Upper lobe of left lung (tissue), 6 donors: Measurements from ENCODE around the gene ELL2. TPM values are rescaled to one million over a fixed set of nuclear protein-coding genes. Genes with fewer than 3 reads are reported as not detected.

Experiments used
- ATAC-seq, 2 donors: fragments of 200-7000 bp; cut with Tn5 transposase; one replicate each; pipeline ENCODE4 v1.9.1; 2022; ENCODE audit warnings: mild to moderate bottlenecking in 2 of 2, moderate library complexity in 2 of 2; ENCODE audit not compliant: low FRiP score in 2 of 2
- DNase-seq, 2 donors: peaks; one replicate each; pipeline ENCODE4 v3.0.0-alpha.2; 2019 to 2020
- H3K27ac ChIP-seq, 4 donors: fragments of 200-600 bp; sonication (generic); one replicate each; pipeline ENCODE4 v1.5.1; 2016 to 2019
- H3K27me3 ChIP-seq, 4 donors: fragments of 200-600 bp; sonication (generic); one replicate each; pipeline ENCODE4 v1.5.1; 2017 to 2019
- H3K36me3 ChIP-seq, 4 donors: fragments of 200-600 bp; sonication (generic); one replicate each; pipeline ENCODE4 v1.5.1; 2016 to 2019
- H3K4me1 ChIP-seq, 4 donors: fragments of 200-600 bp; sonication (generic); one replicate each; pipeline ENCODE4 v1.5.1; 2018 to 2019
- H3K4me3 ChIP-seq, 4 donors: fragments of 200-600 bp; sonication (generic); one replicate each; pipeline ENCODE4 v1.5.1; 2017 to 2019; ENCODE audit warnings: mild to moderate bottlenecking in 2 of 4, moderate library complexity in 1 of 4
- H3K9me3 ChIP-seq, 4 donors: fragments of 200-600 bp; sonication (generic); one replicate each; pipeline ENCODE4 v1.5.1; 2018 to 2019
- EP300 ChIP-seq, 4 donors: sonication (generic); formaldehyde crosslinking; IDR thresholded peaks; one replicate each; pipeline ENCODE4 v1.5.1; 2017; ENCODE audit warnings: antibody characterized with exemption in 4 of 4, control low read depth in 2 of 4
- POLR2A ChIP-seq, 4 donors: fragments of 450-650 bp; IDR thresholded peaks; one replicate each; pipeline ENCODE4 v1.5.1; 2016 to 2017; ENCODE audit warnings: antibody characterized with exemption in 4 of 4, mild to moderate bottlenecking in 2 of 4
- POLR2AphosphoS5 ChIP-seq, 2 donors: sonication (generic); formaldehyde crosslinking; IDR thresholded peaks; one replicate each; pipeline ENCODE4 v1.5.1; 2017; ENCODE audit warnings: antibody characterized with exemption in 2 of 2
- WGBS, 2 donors: methylation state at CpG; one replicate each; pipeline ENCODE4 v1.1.5; 2017 to 2018; 5-methylcytosine and 5-hydroxymethylcytosine counted together
- total RNA-seq, 6 donors: library from RNA; depleted of rRNA in 4 of 6; stranded (reverse); fragments of >200 nt in 4 of 6; gene quantifications; one replicate each; pipeline versions ENCODE4 v1.1.0 to v1.2.1, GENCODE V29; 2016 to 2021
- TF ChIP-seq, protein P1 (sequence below), 6 experiments: fragments of 450-650 bp in 4 of 6; fragments of 200-600 bp in 2 of 6; sonication (generic) in 2 of 6; IDR thresholded peaks; one replicate each; pipeline ENCODE4 v1.5.1; 2016 to 2019; ENCODE audit warnings: antibody characterized with exemption in 6 of 6
- donor health status: DM: no; HTN: no; CAD: no; lungs with moderate emphysema.
- donor health status: DM: no; HTN: yes; CAD: no; lungs with severe emphysema.

ELL2 gene
- total RNA-seq, 6 donors from 2014 or later: 44.4 to 203 (median 54.3) TPM

DNA sequence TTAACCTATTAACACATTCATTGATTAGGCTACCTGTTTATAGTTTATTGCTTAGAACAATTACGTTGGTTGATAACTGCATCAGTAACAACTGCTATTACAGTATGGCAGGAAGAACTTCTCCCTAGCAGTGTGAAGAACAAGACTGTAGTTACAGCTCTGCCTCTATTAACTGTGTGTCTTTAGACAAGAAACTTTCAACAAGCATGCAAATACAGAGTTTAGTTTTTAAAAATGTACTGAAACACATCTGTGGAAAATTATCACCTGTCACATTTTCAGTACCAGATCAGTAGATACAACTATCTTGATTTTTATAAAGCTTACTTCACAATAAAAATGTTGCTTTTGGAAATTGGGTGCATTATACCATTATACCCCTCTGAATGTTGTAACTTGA, 22.2 kb downstream of the ELL2 start:
- Histone ChIP-seq H3K9me3 (no peaks in the 10 kb centered on the region), H3K4me1 (peaks cover 9 to 19% (median 17%) of the 10 kb centered on the region in 4 donors), H3K27ac (no peak overlapping the region), H3K36me3 (no peaks in the 10 kb centered on the region), H3K27me3 (no peaks in the 10 kb centered on the region), H3K4me3 (no peak overlapping the region)
- TF ChIP-seq EP300 (IDR thresholded peaks at IDR 0.05) (no peak), POLR2A (IDR thresholded peaks at IDR 0.05) (no peak), POLR2AphosphoS5 (IDR thresholded peaks at IDR 0.05) (no peak)
- TF ChIP-seq, protein P1, sequence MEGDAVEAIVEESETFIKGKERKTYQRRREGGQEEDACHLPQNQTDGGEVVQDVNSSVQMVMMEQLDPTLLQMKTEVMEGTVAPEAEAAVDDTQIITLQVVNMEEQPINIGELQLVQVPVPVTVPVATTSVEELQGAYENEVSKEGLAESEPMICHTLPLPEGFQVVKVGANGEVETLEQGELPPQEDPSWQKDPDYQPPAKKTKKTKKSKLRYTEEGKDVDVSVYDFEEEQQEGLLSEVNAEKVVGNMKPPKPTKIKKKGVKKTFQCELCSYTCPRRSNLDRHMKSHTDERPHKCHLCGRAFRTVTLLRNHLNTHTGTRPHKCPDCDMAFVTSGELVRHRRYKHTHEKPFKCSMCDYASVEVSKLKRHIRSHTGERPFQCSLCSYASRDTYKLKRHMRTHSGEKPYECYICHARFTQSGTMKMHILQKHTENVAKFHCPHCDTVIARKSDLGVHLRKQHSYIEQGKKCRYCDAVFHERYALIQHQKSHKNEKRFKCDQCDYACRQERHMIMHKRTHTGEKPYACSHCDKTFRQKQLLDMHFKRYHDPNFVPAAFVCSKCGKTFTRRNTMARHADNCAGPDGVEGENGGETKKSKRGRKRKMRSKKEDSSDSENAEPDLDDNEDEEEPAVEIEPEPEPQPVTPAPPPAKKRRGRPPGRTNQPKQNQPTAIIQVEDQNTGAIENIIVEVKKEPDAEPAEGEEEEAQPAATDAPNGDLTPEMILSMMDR (IDR thresholded peaks at IDR 0.05): no peak
- 89 to 100% methylated on average over 1 of the region's 1 CpG for WGBS, 2 donors
- no peak for DNase-seq
- no peak for ATAC-seq

GRCh38 chr5:95938766-95939165, 22.9 kb downstream of the ELL2 start:
- WGBS, 2 donors: 96 to 100% methylated on average over 1 of the region's 1 CpG
- DNase-seq: no peak

GRCh38 chr5:95938347-95938746, 23.3 kb downstream of the ELL2 start:
- no peak overlapping the region for H3K4me3 ChIP-seq
- DNase-seq: no peak
- ATAC-seq: no peak
- 85 to 100% methylated on average over 1 of the region's 1 CpG for WGBS, 2 donors
- H3K27ac ChIP-seq: no peak overlapping the region
- no peaks in the 10 kb centered on the region for H3K36me3 ChIP-seq
- no peaks in the 10 kb centered on the region for H3K27me3 ChIP-seq
- no peaks in the 10 kb centered on the region for H3K9me3 ChIP-seq
- peaks cover 9 to 19% (median 15%) of the 10 kb centered on the region in 4 donors for H3K4me1 ChIP-seq
- TF ChIP-seq, protein P1 (IDR thresholded peaks at IDR 0.05): no peak
- TF ChIP-seq POLR2A (IDR thresholded peaks at IDR 0.05) (no peak), EP300 (IDR thresholded peaks at IDR 0.05) (no peak), POLR2AphosphoS5 (IDR thresholded peaks at IDR 0.05) (no peak)

More at GRCh38 chr5:95938766-95939165, 22.9 kb downstream of the ELL2 start:
- Histone ChIP-seq H3K36me3 (no peaks in the 10 kb centered on the region), H3K27ac (no peak overlapping the region), H3K4me1 (peaks cover 9 to 19% (median 15%) of the 10 kb centered on the region in 4 donors), H3K27me3 (no peaks in the 10 kb centered on the region), H3K4me3 (no peak overlapping the region), H3K9me3 (no peaks in the 10 kb centered on the region)
- no peak for ATAC-seq
- no peak for TF ChIP-seq POLR2A (IDR thresholded peaks at IDR 0.05)
- TF ChIP-seq, protein P1 (IDR thresholded peaks at IDR 0.05): no peak
- no peak for TF ChIP-seq EP300 (IDR thresholded peaks at IDR 0.05)
- TF ChIP-seq POLR2AphosphoS5 (IDR thresholded peaks at IDR 0.05): no peak

- Histone ChIP-seq H3K36me3 (no peaks in the 10 kb centered on the region), H3K27me3 (no peaks in the 10 kb centered on the region), H3K4me3 (no peak overlapping the region), H3K4me1 (peaks cover 9 to 19% (median 12%) of the 10 kb centered on the region in 4 donors), H3K9me3 (no peaks in the 10 kb centered on the region), H3K27ac (no peak overlapping the region)
- TF ChIP-seq POLR2A (IDR thresholded peaks at IDR 0.05): no peak
- no peak for TF ChIP-seq POLR2AphosphoS5 (IDR thresholded peaks at IDR 0.05)
- TF ChIP-seq, protein P1 (IDR thresholded peaks at IDR 0.05): no peak
- no peak for TF ChIP-seq EP300 (IDR thresholded peaks at IDR 0.05)
- ATAC-seq (no peak), DNase-seq (no peak)
- 73 to 75% methylated on average over 3 of the region's 3 CpGs for WGBS, 2 donors
Measured at GRCh38 chr5:95937607-95938152, 24.0 kb downstream of the ELL2 start.

DNA sequence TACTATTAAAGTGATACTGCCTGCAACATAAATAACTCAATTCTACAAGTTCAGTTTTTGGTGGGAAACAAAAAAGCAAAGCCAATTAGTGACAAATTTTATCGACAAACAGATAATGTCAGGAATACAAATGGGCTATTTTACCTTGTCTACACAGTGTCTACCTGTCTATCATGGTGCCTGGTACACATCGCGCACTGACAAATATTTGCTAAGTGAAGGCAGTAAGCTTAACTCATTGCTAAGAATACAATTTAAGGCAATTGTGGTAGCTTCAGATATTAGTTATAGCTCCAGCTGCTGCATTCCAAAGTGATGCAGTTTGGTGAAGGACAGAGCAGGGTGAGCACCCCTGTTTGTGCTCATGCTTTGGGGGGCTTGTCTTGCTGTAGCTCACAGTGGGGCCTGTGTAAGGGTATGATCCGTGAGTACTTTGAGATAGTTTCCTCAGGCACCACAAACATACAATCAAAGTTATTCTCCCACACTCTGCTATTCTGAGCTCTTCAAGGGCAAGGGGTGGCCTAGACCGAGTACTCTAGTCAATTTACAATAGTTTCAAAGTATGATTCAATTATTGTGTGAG, 24.7 kb downstream of the ELL2 start:
- ATAC-seq: no peak

More for the DNA sequence above, 24.7 kb downstream of the ELL2 start:
- no peaks in the 10 kb centered on the region for H3K9me3 ChIP-seq
- no peaks in the 10 kb centered on the region for H3K27me3 ChIP-seq
- WGBS, 2 donors: 92% methylated on average over 5 of the region's 5 CpGs
- H3K4me1 ChIP-seq: peaks cover 3 to 12% (median 8%) of the 10 kb centered on the region in 4 donors
- TF ChIP-seq POLR2A (IDR thresholded peaks at IDR 0.05) (no peak), POLR2AphosphoS5 (IDR thresholded peaks at IDR 0.05) (no peak), EP300 (IDR thresholded peaks at IDR 0.05) (no peak)
- H3K36me3 ChIP-seq: no peaks in the 10 kb centered on the region
- DNase-seq: no peak
- no peak overlapping the region for H3K27ac ChIP-seq
- H3K4me3 ChIP-seq: no peak overlapping the region
